BLaER1 treated with 17β-estradiol and CSF1 and Interleukin-3, amounts not matched to agents 10 nM and 100 nM (cell line): ENCODE results near the gene UIMC1.

ENCODE experiments used
- H3K27ac ChIP-seq, 11 experiments: shearing (Covaris generic); formaldehyde crosslinking; 2 replicates each; pipeline ENCODE4 v1.8.1; 2022
- H3K27me3 ChIP-seq, 11 experiments: shearing (Covaris generic); formaldehyde crosslinking; 2 replicates each; pipeline ENCODE4 v1.8.1; 2022
- H3K36me3 ChIP-seq, 11 experiments: shearing (Covaris generic); formaldehyde crosslinking; 2 replicates each; pipeline ENCODE4 v1.8.1; 2022
- H3K4me1 ChIP-seq, 10 experiments: shearing (Covaris generic); formaldehyde crosslinking; 2 replicates each; pipeline ENCODE4 v1.8.1; 2022
- H3K4me2 ChIP-seq, 11 experiments: shearing (Covaris generic); formaldehyde crosslinking; 2 replicates each; pipeline ENCODE4 v1.8.1; 2022
- H3K4me3 ChIP-seq, 10 experiments: shearing (Covaris generic); formaldehyde crosslinking; 2 replicates each; pipeline ENCODE4 v1.8.1; 2022
- H3K9ac ChIP-seq, 11 experiments: shearing (Covaris generic); formaldehyde crosslinking; 2 replicates each; pipeline ENCODE4 v1.8.1; 2022
- H3K9me3 ChIP-seq, 11 experiments: shearing (Covaris generic); formaldehyde crosslinking; replicated peaks in 1 of 11; 2 replicates each; pipeline ENCODE4 v1.8.1; 2022
- H4K20me1 ChIP-seq, 11 experiments: shearing (Covaris generic); formaldehyde crosslinking; 2 replicates each; pipeline ENCODE4 v1.8.1; 2022
- Cebpa-rat ChIP-seq, 11 experiments: shearing (Covaris generic); IDR thresholded peaks; 2 replicates each; pipeline ENCODE4 v1.8.1; 2022

Gene UIMC1

GRCh38 chr5:176901260-176902101, 105.1 kb downstream of the UIMC1 start:
- no peak for TF ChIP-seq Cebpa-rat (IDR thresholded peaks at IDR 0.05)
- H3K9me3 ChIP-seq, result no peaks in the 10 kb centered on the region
- H3K27ac ChIP-seq, result peak overlapping the region in 6 of 11 experiments; percentile 47 to 86 (median 80); a peak in 12 of 22 replicates
- peaks cover 20 to 82% (median 46%) of the 10 kb centered on the region in 10 experiments for H3K4me1 ChIP-seq
- H4K20me1 ChIP-seq, result peaks cover 0 to 32% (median 0%) of the 10 kb centered on the region in 11 experiments; a peak in 5 of 22 replicates
- H3K9ac ChIP-seq, result peak overlapping the region in 5 of 11 experiments; percentile 8 to 53 (median 48); a peak in 6 of 22 replicates
- H3K27me3 ChIP-seq, result no peaks in the 10 kb centered on the region
- H3K4me3 ChIP-seq, result no peak overlapping the region
- H3K36me3 ChIP-seq, result peaks cover 29 to 61% (median 52%) of the 10 kb centered on the region in 11 experiments
- peak overlapping the region in 5 of 11 experiments; percentile 87 to 97 (median 94); a peak in 10 of 22 replicates for H3K4me2 ChIP-seq

- peak overlapping the region in 9 of 11 experiments; percentile 70 to 97 (median 88); a peak in 14 of 22 replicates for H3K4me2 ChIP-seq
- no peaks in the 10 kb centered on the region for H3K9me3 ChIP-seq
- no peak overlapping the region for H3K4me3 ChIP-seq
- TF ChIP-seq Cebpa-rat (IDR thresholded peaks at IDR 0.05), result no peak
- H3K9ac ChIP-seq, result peak overlapping the region in 4 of 11 experiments; percentile 22 to 74 (median 46); a peak in 4 of 22 replicates
- H3K4me1 ChIP-seq, result peaks cover 20 to 89% (median 52%) of the 10 kb centered on the region in 10 experiments
- peaks cover 24 to 54% (median 45%) of the 10 kb centered on the region in 11 experiments for H3K36me3 ChIP-seq
- H4K20me1 ChIP-seq, result peaks cover 0 to 27% (median 0%) of the 10 kb centered on the region in 11 experiments; a peak in 4 of 22 replicates
- no peaks in the 10 kb centered on the region for H3K27me3 ChIP-seq
- peak overlapping the region in 10 of 11 experiments; percentile 35 to 86 (median 74); a peak in 15 of 22 replicates for H3K27ac ChIP-seq
Measured at GRCh38 chr5:176900780-176901204, 105.8 kb downstream of the UIMC1 start.

- TF ChIP-seq Cebpa-rat (IDR thresholded peaks at IDR 0.05), result no peak
- peak overlapping the region; percentile 54 to 97 (median 87) for H3K4me2 ChIP-seq
- no peaks in the 10 kb centered on the region for H3K27me3 ChIP-seq
- peaks cover 19 to 48% (median 39%) of the 10 kb centered on the region in 11 experiments for H3K36me3 ChIP-seq
- H3K9ac ChIP-seq, result peak overlapping the region in 9 of 11 experiments; percentile 7 to 74 (median 56); a peak in 15 of 22 replicates
- peak overlapping the region in 4 of 10 experiments; percentile 42 to 65 (median 52); a peak in 5 of 20 replicates for H3K4me3 ChIP-seq
- peak overlapping the region; percentile 8 to 86 (median 73); a peak in 18 of 22 replicates for H3K27ac ChIP-seq
- peaks cover 20 to 95% (median 58%) of the 10 kb centered on the region in 10 experiments for H3K4me1 ChIP-seq
- peaks cover 0 to 25% (median 0%) of the 10 kb centered on the region in 11 experiments; a peak in 4 of 22 replicates for H4K20me1 ChIP-seq
- H3K9me3 ChIP-seq, result no peaks in the 10 kb centered on the region
Measured at GRCh38 chr5:176899946-176900779, 106.4 kb downstream of the UIMC1 start.

- Histone ChIP-seq H3K27ac (peak within 1 kb of the TSS; percentile 43 to 86 (median 73); a peak in 21 of 22 replicates), H3K4me2 (peak within 1 kb of the TSS; percentile 54 to 97 (median 87)), H3K27me3 (no peaks in the 10 kb centered on the region)
Measured at GRCh38 chr5:176899296-176899891, 107.2 kb downstream of the UIMC1 start, which contains the start of gene HK3. HK3 (minus strand) TSS chr5:176899346; CDS start chr5:176896159, 3,187 bp downstream.

GRCh38 chr5:176897263-176897662, 109.3 kb downstream of the UIMC1 start:
- Histone ChIP-seq H3K27ac (peak overlapping the region in 3 of 11 experiments; percentile 82 to 86 (median 82); a peak in 5 of 22 replicates), H3K4me2 (peak overlapping the region in 7 of 11 experiments; percentile 31 to 97 (median 93); a peak in 11 of 22 replicates), H3K4me1 (peaks cover 20 to 99% (median 58%) of the 10 kb centered on the region in 10 experiments), H4K20me1 (peaks cover 0 to 20% (median 0%) of the 10 kb centered on the region in 11 experiments; a peak in 7 of 22 replicates), H3K9me3 (no peaks in the 10 kb centered on the region), H3K27me3 (no peaks in the 10 kb centered on the region), H3K4me3 (peak overlapping the region in 4 of 10 experiments; percentile 43 to 65 (median 58); a peak in 7 of 20 replicates), H3K36me3 (peaks cover 10 to 25% (median 14%) of the 10 kb centered on the region in 11 experiments; a peak in 20 of 22 replicates), H3K9ac (peak overlapping the region in 1 of 11 experiments; percentile 74; a peak in 1 of 22 replicates)
- no peak for TF ChIP-seq Cebpa-rat (IDR thresholded peaks at IDR 0.05)

More at GRCh38 chr5:176899296-176899891, 107.2 kb downstream of the UIMC1 start, which contains the start of gene HK3:
- H3K4me3 ChIP-seq, result peak within 1 kb of the TSS in 6 of 10 experiments; percentile 11 to 65 (median 49); a peak in 11 of 20 replicates
- peak within 1 kb of the TSS in 10 of 11 experiments; percentile 25 to 74 (median 62); a peak in 16 of 22 replicates for H3K9ac ChIP-seq
- H4K20me1 ChIP-seq, result peaks cover 0 to 25% (median 0%) of the 10 kb centered on the region in 11 experiments; a peak in 4 of 22 replicates
- H3K4me1 ChIP-seq, result peaks cover 20 to 99% (median 60%) of the 10 kb centered on the region in 10 experiments
- H3K9me3 ChIP-seq, result no peaks in the 10 kb centered on the region
- TF ChIP-seq Cebpa-rat (IDR thresholded peaks at IDR 0.05), result peak in 7 of 11 experiments; percentile 50 to 78 (median 71); a peak in 13 of 22 replicates
- peaks cover 13 to 40% (median 31%) of the 10 kb centered on the region in 11 experiments for H3K36me3 ChIP-seq

GRCh38 chr5:176895831-176896230, 110.7 kb downstream of the UIMC1 start:
- Histone ChIP-seq H4K20me1 (peaks cover 0 to 21% (median 5%) of the 10 kb centered on the region in 11 experiments; a peak in 9 of 22 replicates), H3K4me1 (peaks cover 20 to 87% (median 50%) of the 10 kb centered on the region in 10 experiments), H3K9ac (peak overlapping the region in 3 of 11 experiments; percentile 0 to 57 (median 45); a peak in 4 of 22 replicates), H3K9me3 (no peaks in the 10 kb centered on the region), H3K4me2 (peak overlapping the region in 9 of 11 experiments; percentile 9 to 97 (median 87); a peak in 16 of 22 replicates), H3K36me3 (peaks cover 0 to 40% (median 6%) of the 10 kb centered on the region in 11 experiments; a peak in 13 of 22 replicates), H3K4me3 (no peak overlapping the region), H3K27me3 (no peaks in the 10 kb centered on the region; a peak in 1 of 22 replicates), H3K27ac (peak overlapping the region in 7 of 11 experiments; percentile 3 to 82 (median 34); a peak in 12 of 22 replicates)
- TF ChIP-seq Cebpa-rat (IDR thresholded peaks at IDR 0.05), result no peak

- Histone ChIP-seq H3K9ac (no peak overlapping the region), H3K9me3 (no peaks in the 10 kb centered on the region), H3K27me3 (no peaks in the 10 kb centered on the region; a peak in 1 of 22 replicates), H4K20me1 (peaks cover 0 to 37% (median under 1%) of the 10 kb centered on the region in 11 experiments; a peak in 10 of 22 replicates), H3K4me3 (no peak overlapping the region), H3K4me2 (peak overlapping the region in 4 of 11 experiments; percentile 23 to 97 (median 64); a peak in 7 of 22 replicates), H3K36me3 (peaks cover 0 to 55% (median 0%) of the 10 kb centered on the region in 11 experiments; a peak in 7 of 22 replicates), H3K27ac (peak overlapping the region in 2 of 11 experiments; percentile 5 to 22; a peak in 1 of 22 replicates), H3K4me1 (peaks cover 7 to 72% (median 35%) of the 10 kb centered on the region in 10 experiments)
- no peak for TF ChIP-seq Cebpa-rat (IDR thresholded peaks at IDR 0.05)
Measured at GRCh38 chr5:176894298-176894697, 112.3 kb downstream of the UIMC1 start.
